ENCODE data around the gene RNASEH2C.
A peak's percentile ranks its signal among the peaks of the same experiment; 100 is the strongest.

GRCh38 chr11:65711785-65712632 is 8.6 kb downstream of the RNASEH2C start, which contains the start of gene KAT5:
- TF ChIP-seq POLR2AphosphoS5 (IDR thresholded peaks at IDR 0.05; ENCODE audit: borderline replicate concordance, low read depth, low read length) (peak; percentile 79), EZH2 (IDR thresholded peaks at IDR 0.05) (no peak), FOXP2 (optimal IDR thresholded peaks at IDR 0.05; ENCODE audit: control extremely low read depth, extremely low read length, insufficient read depth) (peak; percentile 84)
